ENCODE data around the gene PLA2R1. TPM values are rescaled to one million over a fixed set of nuclear protein-coding genes. Genes with fewer than 3 reads are reported as not detected.

The PLA2R1 gene
- polyA plus RNA-seq (2013, experiment 1 of 2) = 1.0 TPM
- polyA plus RNA-seq (2013, experiment 2 of 2) = 1.3 TPM

- Histone ChIP-seq H3K9me3 (ENCODE audit: control insufficient read depth, low read length) (peaks cover 4% of the 10 kb centered on the region), H3K4me1 (ENCODE audit: control insufficient read depth, insufficient read depth, low read length, poor library complexity, severe bottlenecking) (peaks cover 7% of the 10 kb centered on the region), H3K27ac (ENCODE audit: low read depth, low read length, severe bottlenecking) (no peak within 1 kb of the TSS), H3K4me3 (ENCODE audit: extremely low read depth, insufficient read depth, low read length, poor library complexity, severe bottlenecking) (peak within 1 kb of the TSS; percentile 49), H3K36me3 (ENCODE audit: control insufficient read depth, insufficient read depth, low read length) (no peaks in the 10 kb centered on the region)
- 1 to 3% methylated on average over 39 to 40 of the region's 52 CpGs for WGBS, 2 experiments (ENCODE audit: insufficient coverage in 2 of 2)
Measured at GRCh38 chr2:160062292-160063005, at the start of gene PLA2R1. PLA2R1 (minus strand) TSS chr2:160062615; CDS start chr2:160062403, 212 bp downstream.

DNA sequence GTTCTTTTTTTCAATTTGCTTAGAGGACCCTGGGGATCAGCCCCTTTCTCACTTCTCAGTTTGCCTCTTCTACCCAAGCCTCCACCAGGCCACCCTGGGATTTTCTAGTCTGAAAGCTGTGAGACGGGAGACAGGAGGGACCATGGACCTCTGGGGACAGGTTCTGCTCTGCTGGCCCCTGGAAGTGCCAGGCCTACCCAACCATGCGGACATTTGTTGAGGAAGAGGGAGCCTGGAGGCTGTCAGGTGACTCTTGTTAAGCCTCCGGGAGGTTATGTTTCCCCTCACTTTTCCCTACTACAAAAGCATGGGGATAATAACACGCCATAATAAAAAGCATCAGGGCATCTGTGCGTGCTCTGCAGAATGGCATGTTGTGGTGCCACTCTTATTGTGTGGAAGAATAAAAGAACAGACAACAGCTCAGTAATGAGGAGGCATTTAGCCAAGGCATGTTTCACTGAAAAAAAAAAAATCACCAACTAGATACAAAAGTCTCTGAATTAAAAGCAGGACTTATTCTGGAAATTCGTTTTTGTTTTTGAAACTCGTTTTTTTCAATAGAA is 48.3 kb upstream of the PLA2R1 start:
- Histone ChIP-seq H3K9me3 (ENCODE audit: control insufficient read depth, low read length) (no peaks in the 10 kb centered on the region), H3K27ac (ENCODE audit: low read depth, low read length, severe bottlenecking) (no peak overlapping the region), H3K4me1 (ENCODE audit: control insufficient read depth, insufficient read depth, low read length, poor library complexity, severe bottlenecking) (no peaks in the 10 kb centered on the region), H3K4me3 (ENCODE audit: extremely low read depth, insufficient read depth, low read length, poor library complexity, severe bottlenecking) (no peak overlapping the region), H3K36me3 (ENCODE audit: control insufficient read depth, insufficient read depth, low read length) (no peaks in the 10 kb centered on the region)
- 69 to 87% methylated on average over 3 of the region's 7 CpGs for WGBS, 2 experiments (ENCODE audit: insufficient coverage in 2 of 2)

- 20 to 100% methylated on average over 1 to 2 of the region's 8 CpGs for WGBS, 2 experiments (ENCODE audit: insufficient coverage in 2 of 2)
- Histone ChIP-seq H3K9me3 (ENCODE audit: control insufficient read depth, low read length) (no peaks in the 10 kb centered on the region), H3K4me1 (ENCODE audit: control insufficient read depth, insufficient read depth, low read length, poor library complexity, severe bottlenecking) (no peaks in the 10 kb centered on the region), H3K27ac (ENCODE audit: low read depth, low read length, severe bottlenecking) (no peak overlapping the region), H3K36me3 (ENCODE audit: control insufficient read depth, insufficient read depth, low read length) (no peaks in the 10 kb centered on the region), H3K4me3 (ENCODE audit: extremely low read depth, insufficient read depth, low read length, poor library complexity, severe bottlenecking) (no peak overlapping the region)
Measured at GRCh38 chr2:160109939-160110673, 47.7 kb upstream of the PLA2R1 start.

DNA sequence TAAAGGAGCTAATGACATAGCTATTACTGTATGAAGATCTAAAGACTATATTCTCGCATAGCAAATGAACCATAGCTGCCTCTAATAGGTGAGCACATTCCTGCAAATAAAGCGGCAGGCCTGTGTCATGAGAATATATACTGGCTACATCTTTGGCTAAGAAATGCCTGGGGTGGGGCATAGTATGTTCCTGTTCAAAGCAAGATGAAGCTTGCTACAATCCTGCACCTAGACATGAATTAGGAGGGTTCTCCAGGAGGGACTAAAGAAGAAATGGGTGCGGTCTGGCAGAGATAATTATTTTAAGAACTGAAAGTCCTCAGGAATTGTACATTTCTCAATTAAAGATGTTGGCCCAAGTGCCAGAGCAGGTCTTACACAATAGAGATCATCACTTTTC is 46.8 kb upstream of the PLA2R1 start:
- H3K4me3 ChIP-seq (ENCODE audit: extremely low read depth, insufficient read depth, low read length, poor library complexity, severe bottlenecking) = no peak overlapping the region
- no peaks in the 10 kb centered on the region for H3K9me3 ChIP-seq (ENCODE audit: control insufficient read depth, low read length)
- H3K4me1 ChIP-seq (ENCODE audit: control insufficient read depth, insufficient read depth, low read length, poor library complexity, severe bottlenecking) = no peaks in the 10 kb centered on the region
- no peak overlapping the region for H3K27ac ChIP-seq (ENCODE audit: low read depth, low read length, severe bottlenecking)
- WGBS, 2 experiments (ENCODE audit: insufficient coverage in 2 of 2) = 100% methylated on average over 2 of the region's 3 CpGs
- no peaks in the 10 kb centered on the region for H3K36me3 ChIP-seq (ENCODE audit: control insufficient read depth, insufficient read depth, low read length)

GRCh38 chr2:160108646-160109045 is 46.2 kb upstream of the PLA2R1 start:
- WGBS, 2 experiments (ENCODE audit: insufficient coverage in 2 of 2) = no CpG with 5 or more reads among the region's 2 CpGs
- no peak overlapping the region for H3K4me3 ChIP-seq (ENCODE audit: extremely low read depth, insufficient read depth, low read length, poor library complexity, severe bottlenecking)
- no peaks in the 10 kb centered on the region for H3K9me3 ChIP-seq (ENCODE audit: control insufficient read depth, low read length)
- H3K27ac ChIP-seq (ENCODE audit: low read depth, low read length, severe bottlenecking) = no peak overlapping the region
- no peaks in the 10 kb centered on the region for H3K4me1 ChIP-seq (ENCODE audit: control insufficient read depth, insufficient read depth, low read length, poor library complexity, severe bottlenecking)
- H3K36me3 ChIP-seq (ENCODE audit: control insufficient read depth, insufficient read depth, low read length) = no peaks in the 10 kb centered on the region

DNA sequence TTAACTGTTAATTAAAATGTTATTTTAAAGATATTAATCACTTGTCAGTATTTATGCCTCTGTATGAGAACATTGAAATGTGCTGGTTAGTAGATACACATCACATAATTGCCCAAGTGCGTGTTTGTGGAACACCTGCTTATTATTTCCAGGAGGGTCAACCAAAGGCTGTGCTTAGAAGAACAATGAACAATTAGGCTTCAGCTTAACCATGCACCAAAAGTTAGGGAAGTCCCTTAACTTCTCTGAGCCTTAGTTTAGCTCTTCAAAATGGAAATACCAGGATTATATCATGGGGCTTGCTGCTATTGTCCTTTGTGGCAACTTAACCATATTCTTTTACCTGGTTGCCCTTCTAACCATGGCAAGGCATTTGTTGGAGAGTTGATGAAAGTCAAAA is 43.0 kb upstream of the PLA2R1 start:
- WGBS, 2 experiments (ENCODE audit: insufficient coverage in 2 of 2) = 100% methylated on average over 1 of the region's 1 CpG; no CpG with 5 or more reads in 1 of the 2 experiments
- Histone ChIP-seq H3K9me3 (ENCODE audit: control insufficient read depth, low read length) (no peaks in the 10 kb centered on the region), H3K4me3 (ENCODE audit: extremely low read depth, insufficient read depth, low read length, poor library complexity, severe bottlenecking) (no peak overlapping the region), H3K36me3 (ENCODE audit: control insufficient read depth, insufficient read depth, low read length) (no peaks in the 10 kb centered on the region), H3K27ac (ENCODE audit: low read depth, low read length, severe bottlenecking) (no peak overlapping the region), H3K4me1 (ENCODE audit: control insufficient read depth, insufficient read depth, low read length, poor library complexity, severe bottlenecking) (no peaks in the 10 kb centered on the region)

DNA sequence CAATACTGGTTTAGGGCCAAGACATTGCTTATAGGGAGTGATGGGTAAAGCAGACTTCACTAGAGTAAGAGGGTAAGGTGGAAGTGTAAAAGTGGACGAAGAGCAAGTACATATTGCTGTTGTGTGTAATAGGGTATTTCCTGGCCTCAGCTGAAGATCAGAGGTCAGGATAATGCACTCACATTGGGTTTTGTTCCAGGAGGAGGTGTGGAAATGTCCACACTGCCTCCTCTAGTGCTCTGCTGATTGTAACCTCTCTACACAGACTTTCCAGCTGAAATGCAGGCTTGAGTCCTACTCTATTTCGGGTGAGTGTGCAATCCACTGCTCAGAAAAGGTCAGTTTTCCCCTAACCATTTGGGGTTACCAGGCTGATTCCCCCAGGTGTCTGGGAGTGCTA is 41.7 kb upstream of the PLA2R1 start:
- Histone ChIP-seq H3K4me3 (ENCODE audit: extremely low read depth, insufficient read depth, low read length, poor library complexity, severe bottlenecking) (no peak overlapping the region), H3K27ac (ENCODE audit: low read depth, low read length, severe bottlenecking) (no peak overlapping the region), H3K9me3 (ENCODE audit: control insufficient read depth, low read length) (no peaks in the 10 kb centered on the region), H3K4me1 (ENCODE audit: control insufficient read depth, insufficient read depth, low read length, poor library complexity, severe bottlenecking) (no peaks in the 10 kb centered on the region), H3K36me3 (ENCODE audit: control insufficient read depth, insufficient read depth, low read length) (no peaks in the 10 kb centered on the region)
- WGBS, 2 experiments (ENCODE audit: insufficient coverage in 2 of 2) = 90 to 100% methylated on average over 1 to 2 of the region's 2 CpGs

DNA sequence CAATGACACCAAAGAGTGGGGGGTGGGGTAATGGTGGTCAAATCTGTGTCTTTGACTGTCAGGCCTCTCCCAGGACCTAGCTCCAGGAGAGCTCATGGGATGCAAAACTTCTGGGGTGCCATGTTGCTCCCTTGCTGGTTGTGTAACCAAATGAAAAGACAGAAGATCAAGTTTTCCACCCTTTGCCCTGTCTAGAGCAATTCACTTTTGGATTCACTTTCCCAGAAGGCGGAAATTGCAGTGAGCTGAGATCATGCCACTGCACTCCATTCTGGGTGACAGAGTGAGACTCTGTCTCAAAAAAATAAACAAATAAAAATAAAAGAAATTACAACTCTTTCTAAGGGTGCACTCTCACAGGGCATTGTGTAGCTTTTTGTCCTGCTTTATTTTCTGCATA is 34.9 kb upstream of the PLA2R1 start:
- peaks cover 3% of the 10 kb centered on the region for H3K4me1 ChIP-seq (ENCODE audit: control insufficient read depth, insufficient read depth, low read length, poor library complexity, severe bottlenecking)
- no peak overlapping the region for H3K27ac ChIP-seq (ENCODE audit: low read depth, low read length, severe bottlenecking)
- H3K4me3 ChIP-seq (ENCODE audit: extremely low read depth, insufficient read depth, low read length, poor library complexity, severe bottlenecking) = no peak overlapping the region
- peaks cover 10% of the 10 kb centered on the region for H3K9me3 ChIP-seq (ENCODE audit: control insufficient read depth, low read length)
- no peaks in the 10 kb centered on the region for H3K36me3 ChIP-seq (ENCODE audit: control insufficient read depth, insufficient read depth, low read length)
- WGBS, 2 experiments (ENCODE audit: insufficient coverage in 2 of 2) = 83 to 100% methylated on average over 1 of the region's 1 CpG

DNA sequence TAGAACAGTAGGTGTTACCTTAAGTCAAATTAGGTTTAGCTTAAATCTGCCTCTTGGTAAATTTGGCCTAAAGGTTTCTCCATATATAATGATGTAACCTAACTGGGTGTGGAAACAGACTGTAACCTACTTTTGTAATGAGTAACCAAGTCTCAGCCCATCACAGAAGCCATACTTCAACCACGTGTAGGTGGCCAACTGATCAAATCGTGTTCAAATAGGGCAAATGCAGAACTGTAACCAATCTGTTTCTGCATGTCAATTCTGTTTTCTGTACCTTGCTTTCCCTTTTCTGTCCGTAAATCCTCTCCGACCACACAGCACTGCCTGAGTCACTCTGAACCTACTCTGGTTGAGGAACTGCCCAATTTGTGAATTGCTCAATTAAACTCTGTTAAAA is 34.0 kb upstream of the PLA2R1 start:
- 91 to 93% methylated on average over 2 to 3 of the region's 4 CpGs for WGBS, 2 experiments (ENCODE audit: insufficient coverage in 2 of 2)
- no peak overlapping the region for H3K4me3 ChIP-seq (ENCODE audit: extremely low read depth, insufficient read depth, low read length, poor library complexity, severe bottlenecking)
- H3K27ac ChIP-seq (ENCODE audit: low read depth, low read length, severe bottlenecking) = no peak overlapping the region
- peaks cover 3% of the 10 kb centered on the region for H3K4me1 ChIP-seq (ENCODE audit: control insufficient read depth, insufficient read depth, low read length, poor library complexity, severe bottlenecking)
- H3K9me3 ChIP-seq (ENCODE audit: control insufficient read depth, low read length) = peaks cover 11% of the 10 kb centered on the region
- H3K36me3 ChIP-seq (ENCODE audit: control insufficient read depth, insufficient read depth, low read length) = no peaks in the 10 kb centered on the region

GRCh38 chr2:160092445-160092844 is 30.0 kb upstream of the PLA2R1 start:
- Histone ChIP-seq H3K36me3 (ENCODE audit: control insufficient read depth, insufficient read depth, low read length) (no peaks in the 10 kb centered on the region), H3K4me3 (ENCODE audit: extremely low read depth, insufficient read depth, low read length, poor library complexity, severe bottlenecking) (no peak overlapping the region), H3K27ac (ENCODE audit: low read depth, low read length, severe bottlenecking) (no peak overlapping the region), H3K4me1 (ENCODE audit: control insufficient read depth, insufficient read depth, low read length, poor library complexity, severe bottlenecking) (peaks cover under 1% of the 10 kb centered on the region), H3K9me3 (ENCODE audit: control insufficient read depth, low read length) (peaks cover 32% of the 10 kb centered on the region)
- 74 to 91% methylated on average over 2 to 3 of the region's 4 CpGs for WGBS, 2 experiments (ENCODE audit: insufficient coverage in 2 of 2)

DNA sequence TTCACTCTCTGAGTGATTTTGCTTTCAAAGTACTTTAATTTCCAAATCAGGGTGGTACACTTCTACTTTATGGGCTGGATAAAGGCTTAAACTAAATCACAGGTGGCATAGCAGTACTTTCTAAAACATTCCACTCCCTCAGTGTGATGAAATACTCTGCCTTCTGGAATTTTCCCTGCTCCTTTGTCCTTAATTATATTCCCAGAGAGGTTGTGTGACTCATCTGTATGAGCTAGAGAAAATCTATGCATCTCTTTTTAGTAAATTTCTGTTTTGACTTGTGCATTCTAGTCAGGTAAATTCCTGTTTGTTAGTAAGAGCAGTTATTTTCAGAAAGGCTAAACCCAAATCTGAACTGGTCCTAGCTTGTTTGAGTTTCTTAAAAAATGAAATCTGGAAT is 29.0 kb upstream of the PLA2R1 start:
- no peak overlapping the region for H3K4me3 ChIP-seq (ENCODE audit: extremely low read depth, insufficient read depth, low read length, poor library complexity, severe bottlenecking)
- H3K4me1 ChIP-seq (ENCODE audit: control insufficient read depth, insufficient read depth, low read length, poor library complexity, severe bottlenecking) = no peaks in the 10 kb centered on the region
- H3K9me3 ChIP-seq (ENCODE audit: control insufficient read depth, low read length) = peaks cover 39% of the 10 kb centered on the region
- no peaks in the 10 kb centered on the region for H3K36me3 ChIP-seq (ENCODE audit: control insufficient read depth, insufficient read depth, low read length)
- no peak overlapping the region for H3K27ac ChIP-seq (ENCODE audit: low read depth, low read length, severe bottlenecking)
